DND-41 (cell line): ENCODE measurements around the gene CDK11B.

Experiments used
- ATAC-seq: fragments of 200-7000 bp; cut with Tn5 transposase; 3 replicates; pipeline ENCODE4 v1.9.1; 2021; ENCODE audit warnings: low read depth; ENCODE audit not compliant: insufficient read depth
- DNase-seq: peaks from one replicate; pipeline ENCODE4 v3.0.0-alpha.2; 2020
- H2AFZ ChIP-seq: 2 replicates; pipeline ENCODE4 v1.6.0; 2012; ENCODE audit warnings: low read depth, low read length
- H3K27ac ChIP-seq: 2 replicates; pipeline ENCODE4 v1.5.1; 2012; ENCODE audit warnings: low read length, inconsistent platforms
- H3K27me3 ChIP-seq: fragments of 200-600 bp; sonication (generic); 2 replicates; pipeline ENCODE4 v1.6.0; 2012; ENCODE audit warnings: low read length, mild to moderate bottlenecking, inconsistent platforms; ENCODE audit not compliant: insufficient read depth, poor library complexity
- H3K36me3 ChIP-seq: 2 replicates; pipeline ENCODE4 v1.5.1; 2012; ENCODE audit warnings: low read length, inconsistent platforms; ENCODE audit not compliant: insufficient read depth
- H3K4me1 ChIP-seq: 2 replicates; pipeline ENCODE4 v1.5.1; 2012; ENCODE audit warnings: mild to moderate bottlenecking, low read length; ENCODE audit not compliant: insufficient read depth
- H3K4me2 ChIP-seq: 2 replicates; pipeline ENCODE4 v1.6.0; 2012; ENCODE audit warnings: mild to moderate bottlenecking, moderate library complexity, low read length, inconsistent platforms; ENCODE audit not compliant: insufficient read depth
- H3K4me3 ChIP-seq, 2 experiments: fragments of 200-600 bp in 1 of 2; shearing (Covaris generic) in 1 of 2; 2 replicates each; pipeline ENCODE4 v1.5.1; 2012 to 2016; ENCODE audit warnings: inconsistent platforms in 2 of 2, low read length in 2 of 2, mild to moderate bottlenecking in 2 of 2, low read depth in 1 of 2, moderate library complexity in 1 of 2
- H3K79me2 ChIP-seq: 2 replicates; pipeline ENCODE4 v1.6.0; 2012; ENCODE audit warnings: low read length, inconsistent platforms; ENCODE audit not compliant: insufficient read depth
- H3K9ac ChIP-seq: 2 replicates; pipeline ENCODE4 v1.6.0; 2012; ENCODE audit warnings: low read depth, mild to moderate bottlenecking, inconsistent platforms, low read length, moderate library complexity
- H3K9me3 ChIP-seq: 2 replicates; pipeline ENCODE4 v1.5.1; 2012; ENCODE audit warnings: low read length, moderate library complexity, mild to moderate bottlenecking, inconsistent platforms; ENCODE audit not compliant: insufficient read depth, severe bottlenecking
- H4K20me1 ChIP-seq: 2 replicates; pipeline ENCODE4 v1.6.0; 2012; ENCODE audit warnings: low read length; ENCODE audit not compliant: insufficient read depth
- CTCF ChIP-seq: IDR thresholded peaks from 2 replicates; pipeline ENCODE4 v1.5.1; 2012; ENCODE audit warnings: borderline replicate concordance, low read length, moderate library complexity, mild to moderate bottlenecking; ENCODE audit not compliant: poor library complexity, severe bottlenecking; ENCODE audit errors: extremely low read depth
- EZH2 ChIP-seq: IDR thresholded peaks from 3 replicates; pipeline ENCODE4 v1.6.1; 2012; ENCODE audit warnings: borderline replicate concordance, low read depth, mild to moderate bottlenecking, moderate library complexity, low read length, inconsistent platforms; ENCODE audit not compliant: severe bottlenecking

Gene CDK11B

GRCh38 chr1:1629430-1630190, 29.2 kb downstream of the CDK11B start:
- ATAC-seq (peak; percentile 39), DNase-seq (peak; percentile 70)
- Histone ChIP-seq H2AFZ (no peak overlapping the region; the same call in 1 of the 2 replicates), H3K27me3 (no peaks in the 10 kb centered on the region), H4K20me1 (no peaks in the 10 kb centered on the region; the same call in 1 of the 2 replicates), H3K4me2 (peak overlapping the region; percentile 79), H3K36me3 (no peaks in the 10 kb centered on the region), H3K4me1 (peaks cover 15% of the 10 kb centered on the region), H3K4me3 (peak overlapping the region in 1 of 2 experiments; percentile 41; a peak in 2 of 4 replicates), H3K9me3 (no peaks in the 10 kb centered on the region), H3K27ac (peak overlapping the region; percentile 49; the same call in 1 of the 2 replicates), H3K9ac (no peak overlapping the region), H3K79me2 (no peaks in the 10 kb centered on the region)
- TF ChIP-seq EZH2 (no peak), CTCF (no peak)

GRCh38 chr1:1628754-1629429, 29.9 kb downstream of the CDK11B start:
- Histone ChIP-seq H4K20me1 (no peaks in the 10 kb centered on the region; the same call in 1 of the 2 replicates), H3K9ac (no peak overlapping the region), H3K9me3 (no peaks in the 10 kb centered on the region), H3K79me2 (no peaks in the 10 kb centered on the region), H2AFZ (no peak overlapping the region), H3K27me3 (no peaks in the 10 kb centered on the region), H3K4me2 (no peak overlapping the region), H3K4me3 (no peak overlapping the region), H3K27ac (no peak overlapping the region), H3K36me3 (no peaks in the 10 kb centered on the region), H3K4me1 (peaks cover 15% of the 10 kb centered on the region)
- DNase-seq, result no peak
- ATAC-seq, result no peak
- no peak for TF ChIP-seq CTCF

- Histone ChIP-seq H3K9me3 (no peaks in the 10 kb centered on the region), H3K79me2 (no peaks in the 10 kb centered on the region), H3K4me1 (peaks cover 15% of the 10 kb centered on the region), H3K36me3 (no peaks in the 10 kb centered on the region), H3K27me3 (no peaks in the 10 kb centered on the region), H3K4me2 (no peak overlapping the region), H3K9ac (no peak overlapping the region), H3K27ac (no peak overlapping the region), H3K4me3 (no peak overlapping the region), H2AFZ (no peak overlapping the region), H4K20me1 (no peaks in the 10 kb centered on the region; the same call in 1 of the 2 replicates)
- no peak for DNase-seq
- TF ChIP-seq EZH2 (no peak), CTCF (no peak)
- no peak for ATAC-seq
Measured at GRCh38 chr1:1627829-1628753, 30.7 kb downstream of the CDK11B start.
